GM12801 (cell line): ENCODE measurements around the gene SUSD5.

ENCODE experiments used
- TF ChIP-seq, protein P1 (sequence below): IDR thresholded peaks from one replicate; pipeline ENCODE4 v1.5.1; 2011; ENCODE audit warnings: control low read depth; ENCODE audit not compliant: insufficient read length; ENCODE audit errors: extremely low read depth

The SUSD5 gene

DNA sequence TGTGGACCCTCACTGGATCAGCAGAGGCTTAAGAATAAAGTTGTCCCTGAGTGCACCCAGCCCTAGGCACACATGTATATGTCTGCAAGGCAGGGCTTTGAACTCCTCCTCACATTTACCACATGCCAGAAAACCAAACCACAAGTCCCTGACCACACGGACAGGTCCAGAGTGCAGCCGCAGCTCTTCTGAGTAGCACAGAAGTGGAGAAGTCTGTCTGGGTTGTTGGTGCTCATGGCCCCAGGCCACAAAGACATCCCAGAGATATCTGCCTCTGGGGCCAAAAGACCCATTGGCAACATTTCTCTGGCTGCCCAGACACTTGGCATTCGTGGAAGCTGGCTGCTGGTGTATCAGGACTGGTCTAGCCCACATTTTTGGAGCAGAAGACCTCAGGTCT is 17.4 kb downstream of the SUSD5 start:
- TF ChIP-seq, protein P1, sequence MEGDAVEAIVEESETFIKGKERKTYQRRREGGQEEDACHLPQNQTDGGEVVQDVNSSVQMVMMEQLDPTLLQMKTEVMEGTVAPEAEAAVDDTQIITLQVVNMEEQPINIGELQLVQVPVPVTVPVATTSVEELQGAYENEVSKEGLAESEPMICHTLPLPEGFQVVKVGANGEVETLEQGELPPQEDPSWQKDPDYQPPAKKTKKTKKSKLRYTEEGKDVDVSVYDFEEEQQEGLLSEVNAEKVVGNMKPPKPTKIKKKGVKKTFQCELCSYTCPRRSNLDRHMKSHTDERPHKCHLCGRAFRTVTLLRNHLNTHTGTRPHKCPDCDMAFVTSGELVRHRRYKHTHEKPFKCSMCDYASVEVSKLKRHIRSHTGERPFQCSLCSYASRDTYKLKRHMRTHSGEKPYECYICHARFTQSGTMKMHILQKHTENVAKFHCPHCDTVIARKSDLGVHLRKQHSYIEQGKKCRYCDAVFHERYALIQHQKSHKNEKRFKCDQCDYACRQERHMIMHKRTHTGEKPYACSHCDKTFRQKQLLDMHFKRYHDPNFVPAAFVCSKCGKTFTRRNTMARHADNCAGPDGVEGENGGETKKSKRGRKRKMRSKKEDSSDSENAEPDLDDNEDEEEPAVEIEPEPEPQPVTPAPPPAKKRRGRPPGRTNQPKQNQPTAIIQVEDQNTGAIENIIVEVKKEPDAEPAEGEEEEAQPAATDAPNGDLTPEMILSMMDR = no peak

DNA sequence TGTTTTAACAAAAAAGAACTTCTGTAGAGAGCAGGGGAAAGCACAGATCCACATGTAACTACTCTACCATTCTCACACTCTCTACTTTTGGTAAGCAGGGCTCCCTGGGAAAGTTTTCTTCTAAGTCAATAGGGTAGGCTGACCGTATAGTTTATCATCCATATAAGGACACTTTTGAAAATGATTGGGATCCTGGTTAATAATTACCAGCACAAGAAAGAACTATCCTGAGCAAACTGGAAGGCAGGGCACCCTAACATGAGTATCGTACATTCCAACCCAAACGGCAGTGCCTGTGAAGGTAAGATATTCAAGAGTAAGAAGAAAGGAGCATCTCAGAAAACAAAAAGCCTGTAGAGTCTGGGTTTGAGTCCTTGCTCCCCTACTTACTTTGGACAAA is 22.1 kb downstream of the SUSD5 start:
- TF ChIP-seq, protein P1 = no peak

DNA sequence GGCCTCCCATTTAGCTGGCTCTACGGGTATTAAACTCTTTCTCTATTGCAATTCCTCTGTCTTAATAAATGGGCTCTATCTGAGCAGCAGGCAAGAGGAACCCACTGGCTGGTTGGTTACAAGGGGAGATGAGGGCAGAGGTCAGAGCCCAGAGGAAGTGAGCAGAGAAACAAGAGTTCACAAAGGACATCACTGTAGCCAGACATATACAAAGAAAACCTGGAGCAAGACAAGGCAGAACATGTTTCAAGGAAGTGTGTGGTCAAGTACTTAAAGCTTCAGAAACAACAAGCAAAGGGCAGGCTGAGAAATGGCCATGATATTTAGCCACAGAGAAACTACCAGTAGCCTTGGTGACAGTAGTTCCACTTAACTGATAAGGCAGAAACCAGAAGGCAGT is 24.3 kb downstream of the SUSD5 start:
- TF ChIP-seq, protein P1 = no peak

DNA sequence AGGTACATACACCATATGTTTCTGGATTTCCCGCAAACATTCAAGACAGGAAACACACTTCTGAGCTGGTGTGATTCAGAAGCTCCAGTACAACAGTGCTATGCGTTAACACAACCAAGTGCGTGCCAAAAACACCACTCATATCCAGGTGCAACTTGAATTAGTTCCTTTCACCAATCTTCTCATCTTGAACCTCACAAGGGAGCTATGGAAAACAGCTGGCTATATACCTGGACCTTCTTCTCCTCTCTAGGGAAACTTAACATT is 31.3 kb downstream of the SUSD5 start:
- TF ChIP-seq, protein P1 = no peak

DNA sequence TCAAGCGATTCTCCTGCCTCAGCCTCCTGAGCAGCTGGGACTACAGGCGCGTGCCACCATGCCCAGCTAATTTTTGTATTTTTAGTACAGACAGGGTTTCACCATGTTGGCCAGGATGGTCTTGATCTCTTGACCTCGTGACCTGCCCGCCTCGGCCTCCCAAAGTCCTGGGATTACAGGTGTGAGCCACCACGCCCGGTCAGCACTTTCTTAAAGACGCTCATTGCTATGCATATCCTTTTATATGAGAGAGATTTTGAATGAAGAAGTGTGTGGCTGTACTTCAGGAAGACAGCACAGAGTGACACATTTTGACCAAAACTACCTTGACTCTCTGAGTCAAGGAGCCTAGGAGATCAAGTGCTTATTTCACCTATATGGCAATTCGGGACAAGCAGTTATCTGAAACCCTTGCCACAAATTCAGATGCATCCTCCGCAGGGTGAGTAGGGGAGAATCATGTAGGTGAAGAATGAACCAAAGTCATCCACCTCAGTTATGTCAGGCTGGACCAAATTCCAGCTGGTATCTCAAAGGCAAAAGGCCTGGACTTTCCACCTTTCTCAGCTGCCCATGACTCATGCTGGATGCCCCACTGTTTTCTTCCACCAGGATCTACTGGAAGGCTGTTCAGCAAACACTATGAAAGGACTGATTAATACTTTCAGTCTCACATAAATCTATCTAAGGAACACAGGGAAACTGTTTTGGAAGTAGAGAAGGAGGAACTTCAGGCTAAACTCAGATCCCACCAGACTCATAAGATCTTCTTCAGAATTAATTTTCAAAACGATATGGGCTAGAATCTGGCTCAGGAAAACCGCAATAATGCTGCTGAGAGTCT is 31.9 kb downstream of the SUSD5 start:
- TF ChIP-seq, protein P1 = no peak

DNA sequence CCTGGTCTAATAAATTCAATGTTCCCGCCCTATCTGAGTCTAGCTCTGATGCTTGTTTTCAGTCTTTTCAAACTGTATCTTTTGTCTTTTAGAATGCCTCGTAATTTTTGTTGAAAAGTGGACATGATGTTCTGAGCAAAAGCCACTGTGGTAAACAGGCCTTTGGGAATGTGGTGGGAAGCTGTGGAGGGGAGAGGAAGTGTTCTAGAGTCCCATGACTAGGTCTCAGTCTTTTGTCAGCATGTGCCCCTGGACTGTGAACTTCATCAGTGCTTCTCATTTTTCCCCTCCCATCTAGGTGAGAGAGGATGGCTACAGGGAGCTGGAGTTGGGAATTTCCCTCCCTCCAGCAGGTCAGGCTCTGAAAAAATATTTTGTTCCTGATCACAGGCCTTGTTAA is 33.7 kb downstream of the SUSD5 start:
- TF ChIP-seq, protein P1 = no peak

DNA sequence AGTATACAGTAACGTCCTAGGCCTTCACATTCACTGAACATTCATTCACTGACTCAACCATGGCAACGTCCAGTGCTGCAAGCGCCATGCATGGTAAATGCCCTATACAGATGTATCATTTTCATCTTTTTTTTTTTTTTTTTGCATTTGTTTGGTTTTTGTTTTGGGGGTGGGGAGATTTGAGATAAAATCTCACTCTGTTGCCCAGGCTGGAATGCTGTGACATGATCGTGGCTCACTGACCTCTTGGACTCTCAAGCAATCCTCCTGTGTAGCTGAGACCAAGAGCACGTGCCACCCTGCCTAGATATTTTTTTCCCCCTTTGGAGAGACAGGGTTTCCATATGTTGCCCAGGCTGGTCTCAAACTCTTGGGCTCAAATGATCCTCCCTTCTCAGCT is 37.4 kb downstream of the SUSD5 start:
- TF ChIP-seq, protein P1 = no peak
